Naive B cell (primary cell): ENCODE data around the gene VSIR. TPM values are rescaled to one million over a fixed set of nuclear protein-coding genes. Genes with fewer than 3 reads are reported as not detected.

ENCODE experiments used
- ATAC-seq, 2 donors: fragments of 150-1000 bp; cut with Tn5 transposase; 2 replicates each; pipeline ENCODE4 v1.10.0; 2021; ENCODE audit warnings: low read depth in 2 of 2, mild to moderate bottlenecking in 2 of 2, moderate library complexity in 2 of 2
- DNase-seq: peaks from one replicate; pipeline ENCODE4 v3.0.0; 2022
- H3K27ac Mint-ChIP-seq, 6 donors: one replicate each; pipeline ENCODE4 v1.8.0; 2020 to 2022; ENCODE audit warnings: mild to moderate bottlenecking in 6 of 6, mixed read lengths in 6 of 6, moderate library complexity in 5 of 6, inconsistent platforms in 2 of 6
- H3K27me3 Mint-ChIP-seq, 3 donors: one replicate each; pipeline ENCODE4 v1.8.0; 2021 to 2022; ENCODE audit warnings: mixed read lengths in 3 of 3, mild to moderate bottlenecking in 1 of 3
- H3K36me3 Mint-ChIP-seq, 2 donors: one replicate each; pipeline ENCODE4 v1.8.0; 2020 to 2022; ENCODE audit warnings: mixed read lengths in 2 of 2, inconsistent platforms in 1 of 2, mild to moderate bottlenecking in 1 of 2
- H3K4me1 Mint-ChIP-seq, 3 donors: one replicate each; pipeline ENCODE4 v1.8.0; 2020 to 2022; ENCODE audit warnings: mixed read lengths in 3 of 3, inconsistent platforms in 1 of 3, mild to moderate bottlenecking in 1 of 3, moderate library complexity in 1 of 3
- H3K4me3 Mint-ChIP-seq, 8 donors: one replicate each; pipeline ENCODE4 v1.8.0; 2020 to 2022; ENCODE audit warnings: mild to moderate bottlenecking in 8 of 8, mixed read lengths in 8 of 8, moderate library complexity in 8 of 8, inconsistent platforms in 2 of 8
- H3K9me3 Mint-ChIP-seq, 7 donors: one replicate each; pipeline ENCODE4 v1.8.0; 2020 to 2022; ENCODE audit warnings: mixed read lengths in 7 of 7, mild to moderate bottlenecking in 5 of 7, inconsistent platforms in 2 of 7, moderate library complexity in 1 of 7
- polyA plus RNA-seq, 6 donors: library from polyadenylated mRNA; unstranded; fragments of 300-500 nt; fragmentation: Illumina TruSeq; gene quantifications; one replicate each; pipeline ENCODE4 v1.2.3, GENCODE V29; 2021; ENCODE audit warnings: low read depth in 6 of 6

VSIR gene
- polyA plus RNA-seq, 6 donors from 2014 or later = 59.8 to 84.3 (median 64.0) TPM

- ATAC-seq (no peak), DNase-seq (no peak)
- no peaks in the 10 kb centered on the region for H3K9me3 Mint-ChIP-seq
- peak overlapping the region in 1 of 6 donors; percentile 15 for H3K27ac Mint-ChIP-seq
- H3K36me3 Mint-ChIP-seq = no peaks in the 10 kb centered on the region
- H3K4me1 Mint-ChIP-seq = peaks cover 0 to 27% (median 22%) of the 10 kb centered on the region in 3 donors
- H3K27me3 Mint-ChIP-seq = peaks cover 0 to 27% (median 9%) of the 10 kb centered on the region in 3 donors
- no peak overlapping the region for H3K4me3 Mint-ChIP-seq
These were observed 10.8 kb upstream of the VSIR start for GRCh38 chr10:71783917-71784678.

DNA sequence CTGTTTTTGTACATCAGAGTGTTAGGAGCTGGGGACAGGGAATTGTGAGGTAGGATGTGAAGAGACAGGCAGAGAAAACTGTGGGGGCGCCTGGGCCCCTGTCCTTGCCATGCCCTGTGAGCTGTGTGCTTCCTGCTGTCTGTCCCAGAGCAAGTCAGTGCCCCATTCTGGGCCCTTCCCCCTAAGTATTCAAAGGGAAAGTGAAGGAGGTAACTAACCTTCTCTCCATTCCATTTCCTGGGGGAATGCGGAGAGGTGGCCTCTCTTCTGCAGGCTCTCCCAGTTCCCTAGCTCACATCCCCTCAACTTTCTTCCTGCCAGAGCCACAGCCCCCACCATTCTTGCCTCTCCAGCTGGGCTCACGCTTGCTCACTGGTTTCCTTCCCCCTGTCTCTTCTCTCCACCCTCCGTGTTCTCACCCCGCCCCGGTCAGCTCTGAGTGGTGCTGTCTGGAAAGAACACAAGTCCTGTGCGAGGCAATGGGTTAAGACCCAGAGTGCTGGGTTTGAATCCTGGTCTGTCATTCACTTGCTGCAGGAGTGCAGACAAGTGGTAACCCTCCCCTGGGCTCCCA, 9.7 kb upstream of the VSIR start:
- DNase-seq (no peak), ATAC-seq (no peak)
- H3K4me3 Mint-ChIP-seq = peak overlapping the region in 1 of 8 donors; percentile 31
- H3K4me1 Mint-ChIP-seq = peaks cover 0 to 23% (median 22%) of the 10 kb centered on the region in 3 donors
- H3K36me3 Mint-ChIP-seq = no peaks in the 10 kb centered on the region
- peaks cover 0 to 27% (median 9%) of the 10 kb centered on the region in 3 donors for H3K27me3 Mint-ChIP-seq
- H3K27ac Mint-ChIP-seq = no peak overlapping the region
- no peaks in the 10 kb centered on the region for H3K9me3 Mint-ChIP-seq

DNA sequence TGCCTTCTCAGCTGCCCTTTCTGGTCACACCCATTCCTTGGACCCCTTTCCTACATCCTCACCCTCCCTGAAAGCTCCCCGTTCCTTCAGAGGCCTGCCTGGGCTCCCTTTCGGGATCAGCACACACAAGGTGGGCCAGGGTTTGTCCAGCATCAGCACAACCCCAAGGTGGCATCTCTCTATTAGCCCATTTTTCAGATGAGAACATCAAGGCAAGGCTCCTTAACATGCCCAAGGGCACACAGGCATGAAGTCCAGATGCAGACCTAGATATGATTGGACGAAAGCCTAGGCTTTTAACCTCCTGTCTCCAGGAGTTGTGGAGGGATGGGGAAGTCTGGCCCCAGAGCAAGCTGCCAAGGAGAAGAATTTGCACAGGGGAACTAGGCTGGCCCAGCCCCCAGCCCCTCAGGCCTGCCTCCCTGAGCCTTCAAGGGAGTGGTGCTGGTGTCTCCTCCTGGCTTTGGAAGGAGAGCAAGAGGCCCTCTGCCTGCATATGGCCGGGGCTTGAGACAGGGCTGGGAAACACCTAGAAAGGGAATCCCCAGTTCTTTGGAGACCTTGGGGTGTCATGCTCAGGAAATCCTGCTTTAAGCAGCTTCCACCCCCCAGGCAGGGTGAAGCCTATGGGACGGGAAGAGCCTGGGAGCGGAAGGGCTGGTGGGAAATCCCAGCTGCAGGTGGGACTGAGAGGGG, 9.0 kb upstream of the VSIR start:
- no peaks in the 10 kb centered on the region for H3K9me3 Mint-ChIP-seq
- peaks cover 4 to 25% (median 22%) of the 10 kb centered on the region in 3 donors for H3K4me1 Mint-ChIP-seq
- no peak overlapping the region for H3K4me3 Mint-ChIP-seq
- H3K27me3 Mint-ChIP-seq = peaks cover 0 to 27% (median 9%) of the 10 kb centered on the region in 3 donors
- DNase-seq = no peak
- peak overlapping the region in 1 of 6 donors; percentile 91 for H3K27ac Mint-ChIP-seq
- H3K36me3 Mint-ChIP-seq = no peaks in the 10 kb centered on the region
- ATAC-seq = no peak

DNA sequence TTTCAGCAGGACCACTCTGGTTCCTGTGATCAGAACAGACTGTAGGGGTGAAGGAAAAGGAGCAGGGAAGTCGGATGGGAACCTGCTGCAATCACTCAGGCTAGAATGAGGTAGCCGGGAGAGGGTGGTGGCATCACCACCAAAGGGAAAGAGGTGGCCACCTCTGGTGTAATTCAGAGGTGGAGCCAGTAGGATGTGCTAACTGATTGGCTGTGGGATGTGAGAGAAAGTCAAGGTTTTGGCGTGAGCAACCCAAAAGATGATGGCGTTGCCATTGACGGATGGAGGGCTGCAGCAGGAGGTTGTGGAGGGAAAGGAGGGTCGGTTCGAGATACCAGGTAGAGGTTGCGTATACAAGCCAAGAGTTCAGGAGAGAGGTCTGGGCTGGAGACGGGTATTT, 7.4 kb upstream of the VSIR start:
- peaks cover 0 to 27% (median 9%) of the 10 kb centered on the region in 3 donors for H3K27me3 Mint-ChIP-seq
- H3K9me3 Mint-ChIP-seq = no peaks in the 10 kb centered on the region
- H3K27ac Mint-ChIP-seq = no peak overlapping the region
- H3K36me3 Mint-ChIP-seq = no peaks in the 10 kb centered on the region
- peaks cover 17 to 39% (median 27%) of the 10 kb centered on the region in 3 donors for H3K4me1 Mint-ChIP-seq
- DNase-seq (no peak), ATAC-seq (no peak)
- H3K4me3 Mint-ChIP-seq = no peak overlapping the region

- DNase-seq (no peak), ATAC-seq (no peak)
- Mint-ChIP-seq H3K9me3 (no peaks in the 10 kb centered on the region), H3K4me1 (peaks cover 23 to 44% (median 33%) of the 10 kb centered on the region in 3 donors), H3K27me3 (peaks cover 0 to 26% (median 9%) of the 10 kb centered on the region in 3 donors), H3K36me3 (no peaks in the 10 kb centered on the region), H3K27ac (peak overlapping the region in 1 of 6 donors; percentile 93), H3K4me3 (no peak overlapping the region)
These were observed 6.8 kb upstream of the VSIR start for GRCh38 chr10:71780156-71780555.

DNA sequence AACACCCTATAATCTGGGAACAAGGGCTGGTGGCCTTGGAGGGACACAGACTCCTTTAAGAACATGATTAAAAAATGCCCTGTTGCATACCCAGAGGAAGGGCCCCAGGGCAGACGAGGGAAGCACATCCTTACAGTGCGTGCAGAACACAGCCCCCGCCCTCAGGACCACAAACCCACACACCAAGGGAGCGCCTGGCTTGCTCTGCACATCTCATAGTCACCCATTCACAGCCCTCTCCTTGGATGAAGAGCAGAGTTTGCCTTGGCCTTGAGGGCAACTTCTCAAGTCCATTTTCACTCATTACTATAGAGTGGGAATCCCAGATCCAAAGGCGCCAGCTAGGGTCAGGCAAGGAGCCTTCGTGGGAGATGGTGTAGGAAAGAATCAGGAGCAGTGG, 6.3 kb upstream of the VSIR start:
- Mint-ChIP-seq H3K4me3 (peak overlapping the region in 1 of 8 donors; percentile 29), H3K27ac (peak overlapping the region in 2 of 6 donors; percentile 26 to 52), H3K4me1 (peaks cover 28 to 47% (median 36%) of the 10 kb centered on the region in 3 donors), H3K9me3 (no peaks in the 10 kb centered on the region), H3K36me3 (no peaks in the 10 kb centered on the region), H3K27me3 (peaks cover 0 to 21% (median 6%) of the 10 kb centered on the region in 3 donors)
- no peak for ATAC-seq
- no peak for DNase-seq

DNA sequence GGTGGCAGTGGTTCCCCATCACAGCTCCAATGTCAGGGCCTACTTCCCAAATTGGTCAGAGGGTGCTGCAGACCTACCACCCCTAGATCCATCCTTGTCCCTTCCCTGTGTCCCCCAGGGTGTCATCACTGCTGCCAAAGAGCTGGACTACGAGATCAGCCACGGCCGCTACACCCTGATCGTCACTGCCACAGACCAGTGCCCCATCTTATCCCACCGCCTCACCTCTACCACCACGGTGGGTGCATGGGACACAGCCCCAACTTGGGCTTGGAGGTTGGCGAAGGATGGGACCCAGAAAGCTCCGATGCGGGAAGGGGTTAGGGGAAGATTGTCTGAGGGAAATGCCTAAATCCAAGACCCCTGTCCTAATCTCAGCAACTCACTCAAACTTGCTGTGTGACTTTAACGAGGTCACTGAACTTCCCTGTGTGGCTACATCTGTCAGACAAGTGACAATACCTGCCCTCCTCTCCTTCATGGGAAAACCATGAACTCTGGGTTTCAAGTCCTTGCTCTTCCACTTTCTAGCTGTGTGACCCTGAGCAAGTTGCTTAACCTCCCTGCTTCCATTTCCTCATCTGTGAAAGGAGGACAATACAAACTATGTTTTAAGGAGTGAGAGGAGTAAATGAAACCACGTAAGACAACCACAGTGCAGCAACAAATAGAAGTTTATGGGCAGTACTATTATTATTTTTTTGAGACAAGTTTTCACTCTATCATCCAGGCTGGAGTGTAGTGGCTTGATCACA, 4.9 kb upstream of the VSIR start:
- peaks cover 0 to 13% (median 0%) of the 10 kb centered on the region in 3 donors for H3K27me3 Mint-ChIP-seq
- ATAC-seq (no peak), DNase-seq (no peak)
- H3K4me3 Mint-ChIP-seq = no peak overlapping the region
- no peaks in the 10 kb centered on the region for H3K36me3 Mint-ChIP-seq
- peaks cover 42 to 49% (median 42%) of the 10 kb centered on the region in 3 donors for H3K4me1 Mint-ChIP-seq
- H3K27ac Mint-ChIP-seq = no peak overlapping the region
- no peaks in the 10 kb centered on the region for H3K9me3 Mint-ChIP-seq

DNA sequence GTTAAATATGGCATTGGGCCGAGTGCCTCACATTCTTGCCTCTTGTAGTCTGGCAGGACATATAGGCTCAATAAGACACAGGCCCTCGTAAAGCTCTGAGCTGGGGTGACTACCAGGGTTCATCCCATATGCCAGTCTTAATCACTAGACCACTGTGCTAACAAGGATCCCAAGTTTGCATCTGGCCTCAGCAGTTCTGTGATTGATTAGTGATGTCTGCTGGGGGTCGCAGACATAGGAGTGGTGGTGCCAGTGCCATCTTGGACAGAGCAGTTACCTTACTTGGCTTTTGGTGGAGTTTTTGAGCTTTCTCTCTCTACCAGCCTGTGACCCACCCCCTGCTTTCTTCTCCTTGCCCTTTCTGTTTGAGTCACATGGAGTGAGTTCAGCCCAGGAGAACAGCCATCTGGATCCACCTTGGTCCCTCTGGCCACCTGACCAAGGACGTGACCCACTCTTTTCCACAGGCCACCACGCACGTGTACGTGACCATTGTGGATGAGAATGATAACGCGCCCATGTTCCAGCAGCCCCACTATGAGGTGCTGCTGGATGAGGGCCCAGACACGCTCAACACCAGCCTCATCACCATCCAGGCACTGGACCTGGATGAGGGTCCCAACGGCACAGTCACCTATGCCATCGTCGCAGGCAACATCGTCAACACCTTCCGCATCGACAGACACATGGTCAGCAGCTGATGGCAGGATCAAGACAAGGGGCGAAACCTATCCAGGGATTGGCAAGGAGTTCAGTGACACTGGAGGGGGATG, 4.1 kb upstream of the VSIR start:
- H3K4me3 Mint-ChIP-seq = peak overlapping the region in 2 of 8 donors; percentile 49 to 54
- H3K27ac Mint-ChIP-seq = peak overlapping the region in 1 of 6 donors; percentile 44
- H3K4me1 Mint-ChIP-seq = peaks cover 34 to 50% (median 48%) of the 10 kb centered on the region in 3 donors
- peaks cover 0 to 8% (median 0%) of the 10 kb centered on the region in 3 donors for H3K27me3 Mint-ChIP-seq
- DNase-seq (no peak), ATAC-seq (no peak)
- no peaks in the 10 kb centered on the region for H3K9me3 Mint-ChIP-seq
- H3K36me3 Mint-ChIP-seq = no peaks in the 10 kb centered on the region

DNA sequence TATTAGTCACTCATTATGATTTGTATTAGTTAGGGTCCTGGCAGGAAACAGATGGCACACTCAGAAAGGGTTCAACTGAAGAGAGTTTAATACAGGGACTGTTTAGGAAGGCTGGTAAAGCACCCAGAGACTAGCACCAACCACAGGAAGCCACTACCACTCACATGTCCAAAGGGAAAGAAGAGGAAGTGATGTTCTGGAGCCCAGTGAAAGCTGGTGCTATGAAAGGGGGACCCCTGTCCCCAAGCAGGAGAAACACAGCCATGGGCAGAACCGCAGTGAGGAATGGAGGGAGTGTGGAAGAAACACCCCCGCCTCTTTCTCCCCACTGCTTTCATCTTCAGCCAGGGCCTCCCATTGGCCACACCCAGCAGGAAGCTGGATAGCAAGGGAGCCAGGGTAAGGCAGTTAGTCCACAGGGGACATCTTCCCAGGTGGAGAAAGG, 3.2 kb upstream of the VSIR start:
- Mint-ChIP-seq H3K9me3 (no peaks in the 10 kb centered on the region), H3K4me1 (peaks cover 40 to 59% (median 56%) of the 10 kb centered on the region in 3 donors), H3K27me3 (peaks cover 0 to 8% (median 0%) of the 10 kb centered on the region in 3 donors), H3K4me3 (peak overlapping the region in 6 of 8 donors; percentile 6 to 82 (median 60)), H3K36me3 (no peaks in the 10 kb centered on the region), H3K27ac (peak overlapping the region in 5 of 6 donors; percentile 28 to 98 (median 75))
- ATAC-seq = no peak
- no peak for DNase-seq

- peaks cover 46 to 73% (median 70%) of the 10 kb centered on the region in 3 donors for H3K4me1 Mint-ChIP-seq
- no peaks in the 10 kb centered on the region for H3K36me3 Mint-ChIP-seq
- H3K9me3 Mint-ChIP-seq = no peaks in the 10 kb centered on the region
- peak overlapping the region; percentile 35 to 93 (median 78) for H3K4me3 Mint-ChIP-seq
- no peaks in the 10 kb centered on the region for H3K27me3 Mint-ChIP-seq
- DNase-seq (no peak), ATAC-seq (no peak)
- H3K27ac Mint-ChIP-seq = peak overlapping the region in 3 of 6 donors; percentile 67 to 98 (median 84)
These were observed 1.8 kb upstream of the VSIR start for GRCh38 chr10:71774916-71775702.

DNA sequence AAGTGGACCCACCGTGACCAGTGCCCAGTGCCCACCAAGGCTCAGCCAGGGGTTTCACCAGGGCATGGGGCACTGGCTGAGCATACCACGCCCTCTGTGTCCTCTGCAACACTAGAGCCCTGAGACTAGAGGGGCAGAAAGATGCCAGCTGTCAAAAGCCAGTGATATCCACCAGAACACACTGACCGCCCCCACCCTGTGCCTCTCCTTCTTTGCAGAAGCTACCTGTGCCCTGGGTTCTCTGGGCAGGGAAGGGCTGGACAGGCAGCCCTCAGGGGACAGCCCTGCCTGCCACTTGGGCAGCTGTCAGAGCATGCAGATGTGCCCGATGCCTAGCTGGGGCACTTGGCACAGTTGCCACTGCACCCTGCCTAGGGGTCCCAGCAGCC, 494 bp downstream of the VSIR start:
- Mint-ChIP-seq H3K27ac (peak overlapping the region; percentile 44 to 98 (median 86)), H3K36me3 (no peaks in the 10 kb centered on the region), H3K4me3 (peak overlapping the region; percentile 75 to 94 (median 90)), H3K9me3 (no peaks in the 10 kb centered on the region), H3K4me1 (peaks cover 64 to 93% (median 90%) of the 10 kb centered on the region in 3 donors), H3K27me3 (no peaks in the 10 kb centered on the region)
- DNase-seq = no peak
- ATAC-seq = no peak
